Measurements from ENCODE around the gene SPANXA2.
"Not testable (repeated sequence)": the region's sequence is repeated elsewhere in the genome, so short reads cannot be mapped to it uniquely, and the experiment has no call there.

Gene SPANXA2

DNA sequence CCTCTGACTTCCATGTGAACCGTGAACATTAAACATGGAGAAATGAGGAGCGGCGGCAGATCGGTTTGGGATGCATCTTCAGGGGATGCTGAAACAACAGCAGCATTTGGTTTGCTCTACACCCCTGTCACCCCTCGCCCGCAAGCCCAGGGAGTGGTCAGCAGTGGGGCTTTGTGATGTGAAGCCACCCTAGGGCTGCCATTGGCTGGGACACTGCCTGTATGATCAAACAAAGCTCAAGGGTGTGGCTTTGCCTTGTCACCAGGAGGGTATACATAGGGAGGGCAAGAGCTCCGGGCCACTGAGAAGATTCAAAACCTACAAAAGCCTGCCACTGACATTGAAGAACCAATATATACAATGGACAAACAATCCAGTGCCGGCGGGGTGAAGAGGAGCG lies at the start of gene SPANXA2:
Gene SPANXA2, plus strand, starts transcription at position 301 of the 400 bp plus-strand sequence. Its CDS starts 60 bp downstream, at position 361.
- not testable (repeated sequence) for DNase-seq

- DNase-seq = not testable (repeated sequence)
These were observed 47.0 kb upstream of the SPANXA2 start for GRCh38 chrX:141542551-141542950.

DNA sequence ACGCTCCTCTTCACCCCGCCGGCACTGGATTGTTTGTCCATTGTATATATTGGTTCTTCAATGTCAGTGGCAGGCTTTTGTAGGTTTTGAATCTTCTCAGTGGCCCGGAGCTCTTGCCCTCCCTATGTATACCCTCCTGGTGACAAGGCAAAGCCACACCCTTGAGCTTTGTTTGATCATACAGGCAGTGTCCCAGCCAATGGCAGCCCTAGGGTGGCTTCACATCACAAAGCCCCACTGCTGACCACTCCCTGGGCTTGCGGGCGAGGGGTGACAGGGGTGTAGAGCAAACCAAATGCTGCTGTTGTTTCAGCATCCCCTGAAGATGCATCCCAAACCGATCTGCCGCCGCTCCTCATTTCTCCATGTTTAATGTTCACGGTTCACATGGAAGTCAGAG lies 4.9 kb upstream of the SPANXA2 start, which contains the start of gene SPANXA1:
Gene SPANXA1, minus strand, starts transcription at position 101 of the 400 bp plus-strand sequence. Its CDS starts 60 bp downstream, at position 41.
- not testable (repeated sequence) for DNase-seq

DNA sequence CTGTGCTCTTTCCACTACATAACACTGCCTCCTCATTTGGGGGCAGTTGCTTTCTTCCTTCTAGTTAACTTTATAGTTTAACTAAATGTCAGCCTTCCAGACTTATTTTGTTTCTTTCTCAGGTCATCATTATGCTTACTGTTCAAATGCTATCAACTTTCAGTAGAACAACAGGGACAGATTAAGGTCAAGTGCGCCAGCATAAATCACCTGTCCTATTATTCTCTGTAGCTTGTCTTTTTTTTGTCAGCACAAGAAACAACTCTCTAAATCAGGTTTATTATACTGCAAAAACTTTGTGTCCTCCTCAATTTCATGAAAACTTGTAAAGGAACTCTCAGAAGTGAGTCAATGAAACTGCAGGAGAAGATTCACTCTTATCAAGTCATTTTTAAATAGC lies 19.6 kb downstream of the SPANXA2 start:
- no peak for DNase-seq

DNA sequence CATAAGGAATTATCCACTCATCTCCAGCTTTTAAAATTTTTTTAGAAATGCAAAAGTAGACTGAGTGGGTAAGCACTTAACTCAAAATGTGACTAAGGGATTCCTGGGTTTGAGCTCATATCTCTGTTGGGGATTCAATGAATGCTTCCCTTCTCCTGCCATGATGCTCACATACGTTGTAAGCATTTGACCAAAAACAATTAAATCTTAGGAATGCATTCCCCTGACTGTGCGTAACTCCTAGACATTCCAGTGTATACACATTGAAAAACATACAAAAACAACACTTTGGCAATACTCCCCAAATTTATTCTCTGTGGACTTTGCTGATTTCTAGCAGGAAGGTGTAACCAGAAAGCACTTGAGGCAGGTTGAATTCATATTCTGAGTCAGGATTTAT lies 29.8 kb downstream of the SPANXA2 start:
- no peak for DNase-seq

DNA sequence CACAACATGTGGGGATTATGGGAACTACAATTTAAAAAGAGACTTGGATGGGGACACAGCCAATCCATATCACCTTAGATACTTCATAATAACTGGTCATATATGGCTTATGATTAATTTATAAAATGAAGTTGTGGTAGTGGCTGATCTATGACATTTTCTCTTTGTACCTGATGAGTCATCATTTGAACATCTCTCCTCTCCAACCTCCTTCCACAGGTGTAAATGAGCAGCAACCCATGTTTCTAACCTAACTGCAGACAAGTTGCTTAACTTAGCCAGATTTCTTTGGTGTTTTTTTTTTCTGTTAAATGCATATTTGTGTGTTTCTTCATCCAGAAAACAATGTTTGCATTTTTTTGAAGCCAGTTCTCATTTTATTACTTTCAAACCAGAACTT lies 42.6 kb downstream of the SPANXA2 start:
- DNase-seq = no peak

- no peak for DNase-seq
These were observed 49.0 kb downstream of the SPANXA2 start for GRCh38 chrX:141638550-141638949.
